ENCODE data around the gene VDAC2.

DNA sequence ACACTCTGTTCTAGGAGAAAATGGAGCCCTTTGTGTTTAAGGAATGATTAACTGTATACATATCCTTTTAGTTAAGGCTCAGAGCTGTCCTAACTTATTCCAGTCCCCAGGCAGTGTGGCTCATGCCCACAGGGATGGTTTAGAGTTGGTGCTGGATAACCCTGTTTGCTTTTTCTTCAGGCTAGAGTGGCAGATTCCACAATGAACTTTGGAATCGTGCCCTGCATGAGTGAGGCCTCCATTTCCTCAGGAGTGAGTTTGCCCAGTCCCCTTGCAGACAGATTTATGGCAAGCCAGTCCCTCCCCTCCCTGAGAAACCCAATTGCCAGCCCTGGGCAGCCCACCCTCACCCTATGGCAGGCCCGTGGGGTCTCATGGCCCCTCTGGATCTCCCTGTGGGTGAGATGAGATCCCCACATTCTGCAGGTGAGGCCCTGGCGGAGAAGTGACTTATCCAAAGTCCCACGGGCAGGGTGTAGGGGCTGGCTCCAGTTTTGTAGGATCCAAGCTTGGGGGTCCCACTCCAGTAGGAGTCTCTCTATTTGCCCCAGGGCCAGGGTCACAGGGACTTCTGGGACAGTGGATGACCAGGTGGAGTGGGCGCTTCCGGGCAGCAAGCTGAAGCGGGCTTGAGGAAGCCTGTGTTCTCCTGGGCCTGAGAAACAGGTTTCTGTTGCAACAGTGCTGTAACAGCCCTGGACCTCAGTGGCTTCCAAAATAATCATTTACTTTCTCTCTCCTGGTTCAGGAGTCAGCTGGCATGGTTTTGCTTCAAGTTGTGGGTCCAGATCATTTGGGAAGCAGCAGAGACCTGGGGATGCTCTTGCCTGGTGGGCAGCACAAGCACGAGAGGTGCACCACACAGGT is 34.1 kb downstream of the VDAC2 start:
- no peak for TF ChIP-seq POLR2A (IDR thresholded peaks at IDR 0.05)
- TF ChIP-seq, protein P1, sequence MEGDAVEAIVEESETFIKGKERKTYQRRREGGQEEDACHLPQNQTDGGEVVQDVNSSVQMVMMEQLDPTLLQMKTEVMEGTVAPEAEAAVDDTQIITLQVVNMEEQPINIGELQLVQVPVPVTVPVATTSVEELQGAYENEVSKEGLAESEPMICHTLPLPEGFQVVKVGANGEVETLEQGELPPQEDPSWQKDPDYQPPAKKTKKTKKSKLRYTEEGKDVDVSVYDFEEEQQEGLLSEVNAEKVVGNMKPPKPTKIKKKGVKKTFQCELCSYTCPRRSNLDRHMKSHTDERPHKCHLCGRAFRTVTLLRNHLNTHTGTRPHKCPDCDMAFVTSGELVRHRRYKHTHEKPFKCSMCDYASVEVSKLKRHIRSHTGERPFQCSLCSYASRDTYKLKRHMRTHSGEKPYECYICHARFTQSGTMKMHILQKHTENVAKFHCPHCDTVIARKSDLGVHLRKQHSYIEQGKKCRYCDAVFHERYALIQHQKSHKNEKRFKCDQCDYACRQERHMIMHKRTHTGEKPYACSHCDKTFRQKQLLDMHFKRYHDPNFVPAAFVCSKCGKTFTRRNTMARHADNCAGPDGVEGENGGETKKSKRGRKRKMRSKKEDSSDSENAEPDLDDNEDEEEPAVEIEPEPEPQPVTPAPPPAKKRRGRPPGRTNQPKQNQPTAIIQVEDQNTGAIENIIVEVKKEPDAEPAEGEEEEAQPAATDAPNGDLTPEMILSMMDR (IDR thresholded peaks at IDR 0.05), result no peak
